Ureter (tissue), 1 donor: ENCODE results near the gene SLC7A7. TPM values are rescaled to one million over a fixed set of nuclear protein-coding genes. Genes with fewer than 3 reads are reported as not detected.
"Not testable (repeated sequence)": the region's sequence is repeated elsewhere in the genome, so short reads cannot be mapped to it uniquely, and the experiment has no call there.

ENCODE experiments used
- DNase-seq: peaks from one replicate; pipeline ENCODE4 v3.0.0-alpha.2; 2020; ENCODE audit warnings: low spot score
- total RNA-seq: library from RNA; stranded (reverse); gene quantifications from one replicate; pipeline ENCODE4 v1.2.4, GENCODE V29; 2023
- donor health status: DM: yes; HTN: yes; CAD: no.

The SLC7A7 gene
- total RNA-seq, 1 donor from 2014 or later = 10.6 TPM

GRCh38 chr14:22757972-22758650, 57.1 kb downstream of the SLC7A7 start:
- not testable (repeated sequence) for DNase-seq

GRCh38 chr14:22753586-22753985, 61.6 kb downstream of the SLC7A7 start:
- no peak for DNase-seq

- DNase-seq = no peak
Measured at GRCh38 chr14:22752422-22752821, 62.8 kb downstream of the SLC7A7 start.

- no peak for DNase-seq
Measured at GRCh38 chr14:22748631-22749068, 66.6 kb downstream of the SLC7A7 start.

- no peak for DNase-seq
Measured at GRCh38 chr14:22748206-22748605, 67.0 kb downstream of the SLC7A7 start.

GRCh38 chr14:22747769-22748168, 67.5 kb downstream of the SLC7A7 start:
- no peak for DNase-seq

- no peak for DNase-seq
Measured at GRCh38 chr14:22740020-22740419, 75.2 kb downstream of the SLC7A7 start.

- DNase-seq = no peak
Measured at GRCh38 chr14:22739423-22739822, 75.8 kb downstream of the SLC7A7 start.

GRCh38 chr14:22737052-22737451, 78.2 kb downstream of the SLC7A7 start:
- no peak for DNase-seq

- DNase-seq = not testable (repeated sequence)
Measured at GRCh38 chr14:22736384-22736783, 78.9 kb downstream of the SLC7A7 start.

GRCh38 chr14:22735096-22735495, 80.1 kb downstream of the SLC7A7 start:
- no peak for DNase-seq

GRCh38 chr14:22733829-22734228, 81.4 kb downstream of the SLC7A7 start:
- DNase-seq = no peak

GRCh38 chr14:22732062-22732461, 83.2 kb downstream of the SLC7A7 start:
- not testable (repeated sequence) for DNase-seq

- DNase-seq = no peak
Measured at GRCh38 chr14:22726012-22726411, 89.2 kb downstream of the SLC7A7 start.

- DNase-seq = not testable (repeated sequence)
Measured at GRCh38 chr14:22725374-22725773, 89.9 kb downstream of the SLC7A7 start.

GRCh38 chr14:22724847-22725246, 90.4 kb downstream of the SLC7A7 start:
- DNase-seq = not testable (repeated sequence)

GRCh38 chr14:22723815-22724214, 91.4 kb downstream of the SLC7A7 start:
- DNase-seq = no peak

Other genes with a start within 250 kb of the SLC7A7 start
- gene DAD1, start 226.2 kb downstream of the SLC7A7 start, total RNA-seq = 172 TPM
- 33.7 TPM for gene ABHD4, start 217.1 kb downstream of the SLC7A7 start, total RNA-seq
- not detected for gene OR6J1, start 171.1 kb downstream of the SLC7A7 start, total RNA-seq
- gene OXA1L, start 48.7 kb downstream of the SLC7A7 start, total RNA-seq = 93.5 TPM
- 77.8 TPM for gene MRPL52, start 14.5 kb upstream of the SLC7A7 start, total RNA-seq
- gene MMP14, start 21.1 kb upstream of the SLC7A7 start, total RNA-seq = 172 TPM
- gene LRP10, start 56.3 kb upstream of the SLC7A7 start, total RNA-seq = 128 TPM
- gene REM2, start 67.8 kb upstream of the SLC7A7 start, total RNA-seq = 0.18 TPM
- gene RBM23, start 103.7 kb upstream of the SLC7A7 start, total RNA-seq = 84.4 TPM
- gene PRMT5, start 113.9 kb upstream of the SLC7A7 start, total RNA-seq = 80.9 TPM
- 29.2 TPM for gene HAUS4, start 141.7 kb upstream of the SLC7A7 start, total RNA-seq
- 39.9 TPM for gene AJUBA, start 167.1 kb upstream of the SLC7A7 start, total RNA-seq
- gene C14orf93, start 194.7 kb upstream of the SLC7A7 start, total RNA-seq = 10.8 TPM
- gene PSMB5, start 219.5 kb upstream of the SLC7A7 start, total RNA-seq = 67.6 TPM
- gene PSMB11, start 226.8 kb upstream of the SLC7A7 start, total RNA-seq = not detected
- gene CDH24, start 242.1 kb upstream of the SLC7A7 start, total RNA-seq = 3.7 TPM